Measurements from ENCODE around the gene MSLN.

Gene MSLN

GRCh38 chr16:813204-813915 lies 52.8 kb downstream of the MSLN start:
- no peaks in the 10 kb centered on the region for H3K79me2 ChIP-seq (ENCODE audit: insufficient read depth, low read length)
- no peak overlapping the region for H3K4me3 ChIP-seq (ENCODE audit: low read depth in 1 of 2, low read length in 2 of 2)
- H3K9me3 ChIP-seq (ENCODE audit: insufficient read depth, low read length, severe bottlenecking) = no peaks in the 10 kb centered on the region
- no peak for ATAC-seq (ENCODE audit: insufficient read depth, low read depth)
- no peak for DNase-seq
- H3K4me2 ChIP-seq (ENCODE audit: insufficient read depth, low read length) = no peak overlapping the region
- no peak overlapping the region for H3K27ac ChIP-seq (ENCODE audit: low read length)
- H2AFZ ChIP-seq (ENCODE audit: low read depth, low read length) = no peak overlapping the region
- H4K20me1 ChIP-seq (ENCODE audit: insufficient read depth, low read length) = no peaks in the 10 kb centered on the region
- no peaks in the 10 kb centered on the region for H3K36me3 ChIP-seq (ENCODE audit: insufficient read depth, low read length)
- TF ChIP-seq CTCF (IDR thresholded peaks at IDR 0.05; ENCODE audit: borderline replicate concordance, extremely low read depth, low read length, poor library complexity, severe bottlenecking) (peak; percentile 44), EZH2 (IDR thresholded peaks at IDR 0.05; ENCODE audit: borderline replicate concordance, low read depth, low read length, severe bottlenecking) (no peak)
- H3K4me1 ChIP-seq (ENCODE audit: insufficient read depth, low read length) = no peaks in the 10 kb centered on the region
- H3K27me3 ChIP-seq (ENCODE audit: insufficient read depth, low read length, poor library complexity) = no peaks in the 10 kb centered on the region
- no peak overlapping the region for H3K9ac ChIP-seq (ENCODE audit: low read depth, low read length)

GRCh38 chr16:813916-814412 lies 53.4 kb downstream of the MSLN start:
- Histone ChIP-seq H3K27me3 (ENCODE audit: insufficient read depth, low read length, poor library complexity) (no peaks in the 10 kb centered on the region), H3K4me3 (ENCODE audit: low read depth in 1 of 2, low read length in 2 of 2) (no peak overlapping the region), H3K9me3 (ENCODE audit: insufficient read depth, low read length, severe bottlenecking) (no peaks in the 10 kb centered on the region), H3K4me1 (ENCODE audit: insufficient read depth, low read length) (no peaks in the 10 kb centered on the region), H3K9ac (ENCODE audit: low read depth, low read length) (no peak overlapping the region), H2AFZ (ENCODE audit: low read depth, low read length) (no peak overlapping the region), H3K27ac (ENCODE audit: low read length) (no peak overlapping the region), H3K79me2 (ENCODE audit: insufficient read depth, low read length) (no peaks in the 10 kb centered on the region), H4K20me1 (ENCODE audit: insufficient read depth, low read length) (no peaks in the 10 kb centered on the region), H3K4me2 (ENCODE audit: insufficient read depth, low read length) (no peak overlapping the region), H3K36me3 (ENCODE audit: insufficient read depth, low read length) (no peaks in the 10 kb centered on the region)
- DNase-seq (no peak), ATAC-seq (ENCODE audit: insufficient read depth, low read depth) (no peak)
- TF ChIP-seq EZH2 (IDR thresholded peaks at IDR 0.05; ENCODE audit: borderline replicate concordance, low read depth, low read length, severe bottlenecking) = no peak
- TF ChIP-seq CTCF (IDR thresholded peaks at IDR 0.05; ENCODE audit: borderline replicate concordance, extremely low read depth, low read length, poor library complexity, severe bottlenecking) = no peak

GRCh38 chr16:814974-815373 lies 54.4 kb downstream of the MSLN start:
- ATAC-seq (ENCODE audit: insufficient read depth, low read depth) = no peak
- Histone ChIP-seq H2AFZ (ENCODE audit: low read depth, low read length) (no peak overlapping the region), H3K4me2 (ENCODE audit: insufficient read depth, low read length) (no peak overlapping the region), H3K9me3 (ENCODE audit: insufficient read depth, low read length, severe bottlenecking) (no peaks in the 10 kb centered on the region), H3K27me3 (ENCODE audit: insufficient read depth, low read length, poor library complexity) (no peaks in the 10 kb centered on the region), H3K36me3 (ENCODE audit: insufficient read depth, low read length) (no peaks in the 10 kb centered on the region), H3K27ac (ENCODE audit: low read length) (no peak overlapping the region), H3K4me3 (ENCODE audit: low read depth in 1 of 2, low read length in 2 of 2) (no peak overlapping the region), H3K79me2 (ENCODE audit: insufficient read depth, low read length) (no peaks in the 10 kb centered on the region), H3K9ac (ENCODE audit: low read depth, low read length) (no peak overlapping the region), H4K20me1 (ENCODE audit: insufficient read depth, low read length) (no peaks in the 10 kb centered on the region), H3K4me1 (ENCODE audit: insufficient read depth, low read length) (no peaks in the 10 kb centered on the region)
- TF ChIP-seq EZH2 (IDR thresholded peaks at IDR 0.05; ENCODE audit: borderline replicate concordance, low read depth, low read length, severe bottlenecking) (no peak), CTCF (IDR thresholded peaks at IDR 0.05; ENCODE audit: borderline replicate concordance, extremely low read depth, low read length, poor library complexity, severe bottlenecking) (no peak)
- DNase-seq = no peak
